GM19455 (cell line): ENCODE results near the gene GOLGA5.
A peak's percentile ranks its signal among the peaks of the same experiment; 100 is the strongest.
"Not testable (repeated sequence)": the region's sequence is repeated elsewhere in the genome, so short reads cannot be mapped to it uniquely, and the experiment has no call there.

ENCODE experiments used
- ATAC-seq: cut with Tn5 transposase; IDR thresholded peaks from one replicate; pipeline ENCODE4 v1.9.1; 2021; ENCODE audit not compliant: unreplicated experiment

The GOLGA5 gene, protein sequence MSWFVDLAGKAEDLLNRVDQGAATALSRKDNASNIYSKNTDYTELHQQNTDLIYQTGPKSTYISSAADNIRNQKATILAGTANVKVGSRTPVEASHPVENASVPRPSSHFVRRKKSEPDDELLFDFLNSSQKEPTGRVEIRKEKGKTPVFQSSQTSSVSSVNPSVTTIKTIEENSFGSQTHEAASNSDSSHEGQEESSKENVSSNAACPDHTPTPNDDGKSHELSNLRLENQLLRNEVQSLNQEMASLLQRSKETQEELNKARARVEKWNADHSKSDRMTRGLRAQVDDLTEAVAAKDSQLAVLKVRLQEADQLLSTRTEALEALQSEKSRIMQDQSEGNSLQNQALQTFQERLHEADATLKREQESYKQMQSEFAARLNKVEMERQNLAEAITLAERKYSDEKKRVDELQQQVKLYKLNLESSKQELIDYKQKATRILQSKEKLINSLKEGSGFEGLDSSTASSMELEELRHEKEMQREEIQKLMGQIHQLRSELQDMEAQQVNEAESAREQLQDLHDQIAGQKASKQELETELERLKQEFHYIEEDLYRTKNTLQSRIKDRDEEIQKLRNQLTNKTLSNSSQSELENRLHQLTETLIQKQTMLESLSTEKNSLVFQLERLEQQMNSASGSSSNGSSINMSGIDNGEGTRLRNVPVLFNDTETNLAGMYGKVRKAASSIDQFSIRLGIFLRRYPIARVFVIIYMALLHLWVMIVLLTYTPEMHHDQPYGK

DNA sequence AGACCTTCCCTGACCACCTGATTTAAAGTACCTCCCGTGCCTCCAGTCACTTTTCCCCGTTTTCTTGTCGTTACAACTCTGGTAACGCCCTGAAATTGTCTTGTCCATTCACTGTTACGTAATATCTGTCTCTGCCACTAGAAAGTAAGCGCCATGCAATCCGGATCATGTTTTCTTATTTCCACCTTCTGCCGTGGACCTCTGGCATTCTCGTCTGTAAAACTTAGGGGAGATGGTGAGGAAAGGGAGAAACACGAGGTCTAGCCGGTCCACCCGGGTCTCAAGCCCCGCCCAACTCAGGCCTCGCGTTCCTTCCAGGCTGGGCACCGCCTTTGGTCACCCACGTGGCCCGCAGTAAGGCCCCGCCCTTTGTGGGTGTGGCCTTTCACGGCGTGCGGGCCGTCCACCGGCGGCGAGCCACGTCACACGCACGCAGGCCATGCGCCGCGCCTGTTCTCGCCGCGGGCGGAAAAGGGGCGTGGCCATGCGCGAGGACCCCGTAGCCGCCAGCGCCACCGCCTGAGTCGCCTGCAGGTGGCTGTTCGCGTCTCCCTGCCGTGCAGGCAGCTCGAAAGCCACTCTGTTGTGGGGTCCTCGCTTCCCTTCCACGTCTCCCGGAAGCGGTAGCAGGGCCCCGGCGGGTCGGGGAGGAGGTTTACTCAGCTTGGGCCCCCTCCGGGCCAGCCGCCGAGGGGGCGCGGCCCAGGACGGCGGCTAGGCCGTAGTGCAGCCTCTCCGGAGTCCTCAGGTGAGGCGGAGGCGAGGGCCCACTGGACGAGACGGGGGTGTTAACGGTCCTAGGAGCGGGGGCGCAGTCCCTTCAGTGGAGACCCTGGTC, at the start of gene GOLGA5:
Gene GOLGA5, plus strand, starts transcription at position 597 of the 838 bp plus-strand sequence. CDS start 3,133 bp downstream, outside the sequence.
- peak; percentile 96 for ATAC-seq

DNA sequence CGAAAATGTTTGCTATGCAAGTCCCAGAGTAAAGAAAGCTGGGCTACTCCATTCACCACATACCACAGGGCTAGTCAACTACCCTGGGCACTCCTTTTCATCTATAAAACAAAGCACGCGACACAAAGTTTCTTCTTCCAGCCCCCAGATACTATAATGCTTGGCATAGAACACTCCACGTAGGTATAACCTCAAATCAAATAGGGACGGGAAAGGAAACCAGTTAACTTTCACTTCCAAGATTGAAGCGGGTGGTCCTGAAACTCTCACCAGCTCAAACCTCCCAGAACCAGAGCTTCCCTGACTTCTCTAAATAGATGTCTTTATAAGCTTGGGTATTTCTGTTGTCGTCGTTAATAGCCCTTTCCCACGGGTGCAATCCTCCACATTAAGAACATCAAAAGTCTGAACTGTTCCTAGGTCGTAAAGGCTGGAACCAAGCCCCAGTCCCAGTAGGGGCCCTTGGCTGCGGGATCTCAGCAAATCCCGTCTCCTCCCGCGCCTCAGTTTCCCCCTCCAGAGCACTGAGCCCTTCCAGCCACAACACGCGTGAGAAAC, 46.3 kb upstream of the GOLGA5 start:
- no peak for ATAC-seq

DNA sequence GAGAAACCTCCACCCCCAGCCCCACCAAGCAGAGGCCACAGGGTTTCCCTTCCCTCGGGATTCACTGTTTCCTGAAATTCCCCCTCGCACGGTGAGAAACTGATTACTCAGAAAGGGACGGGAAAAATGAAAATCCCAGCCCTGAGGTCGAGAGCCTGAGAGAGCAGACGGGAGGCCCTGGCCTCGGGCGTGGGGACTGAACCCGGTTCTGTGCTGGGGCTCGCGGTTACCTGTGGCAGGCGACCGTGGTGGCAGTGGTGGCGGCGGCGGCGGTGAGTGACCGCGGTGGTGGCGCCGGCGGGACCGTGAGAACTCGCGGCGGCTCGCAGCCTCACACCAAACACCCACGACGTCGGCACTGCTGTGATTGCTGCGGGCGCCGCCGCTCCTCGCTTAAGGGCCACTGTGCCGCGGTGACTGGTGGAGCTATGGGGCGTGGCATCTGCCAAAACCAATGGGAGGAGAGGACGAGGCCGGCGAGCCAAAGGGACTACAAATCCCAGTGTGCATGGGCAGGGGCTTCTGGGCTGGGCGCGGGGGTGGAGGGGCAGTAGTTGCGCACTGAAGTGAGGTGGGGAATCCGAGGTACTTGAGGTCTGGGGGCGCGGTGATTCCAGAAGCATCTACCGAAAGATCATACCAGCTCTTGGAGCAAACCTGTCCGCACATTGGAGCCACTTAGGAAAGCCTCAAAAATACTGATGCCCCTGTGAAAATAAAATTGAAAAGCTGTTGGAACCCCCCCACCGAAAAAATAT, 45.7 kb upstream of the GOLGA5 start, which contains the start of gene LGMN:
Gene LGMN, minus strand, starts transcription at position 369 of the 758 bp plus-strand sequence. CDS start 15,841 bp downstream, outside the sequence.
- peak; percentile 82 for ATAC-seq

DNA sequence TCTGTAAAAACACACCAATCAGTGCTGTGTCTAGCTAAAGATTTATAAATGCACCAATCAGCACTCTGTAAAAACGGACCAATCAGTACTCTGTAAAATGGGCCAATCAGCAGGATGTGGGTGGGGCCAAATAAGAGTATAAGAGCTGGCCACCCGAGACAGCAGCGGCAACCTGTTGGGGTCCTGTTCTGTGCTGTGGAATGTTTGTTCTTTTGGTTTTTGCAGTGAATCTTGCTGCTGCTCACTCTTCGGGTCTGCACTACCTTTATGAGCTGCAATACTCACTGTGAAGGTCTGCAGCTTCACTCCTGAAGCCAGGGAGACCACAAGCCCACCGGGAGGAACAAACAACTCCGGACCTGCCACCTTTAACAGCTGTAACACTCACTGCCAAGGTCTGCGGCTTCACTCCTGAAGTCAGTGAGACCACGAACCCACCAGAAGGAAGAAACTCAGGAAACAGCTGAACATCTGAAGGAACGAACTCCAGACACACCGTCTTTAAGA, 43.8 kb upstream of the GOLGA5 start:
- not testable (repeated sequence) for ATAC-seq

DNA sequence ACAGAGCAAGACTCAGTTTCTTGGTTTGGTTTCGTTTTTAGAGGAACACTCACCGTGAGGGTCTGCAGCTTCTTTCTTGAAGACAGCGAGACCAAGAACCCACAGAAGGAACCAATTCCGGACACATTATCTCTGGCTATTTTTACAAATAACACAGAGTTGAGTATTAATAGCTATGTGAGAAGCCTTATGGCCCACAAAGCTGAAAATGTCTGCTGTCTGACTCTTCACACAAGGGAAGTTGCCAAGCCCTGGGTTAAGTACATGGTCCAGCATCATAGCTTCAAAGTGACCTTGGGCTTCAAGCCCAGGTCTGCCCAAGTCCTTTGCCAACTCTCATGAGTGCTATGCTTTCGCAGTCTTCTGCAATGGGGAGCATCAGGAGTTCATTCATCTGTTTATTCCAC, 43.1 kb upstream of the GOLGA5 start:
- no peak for ATAC-seq

DNA sequence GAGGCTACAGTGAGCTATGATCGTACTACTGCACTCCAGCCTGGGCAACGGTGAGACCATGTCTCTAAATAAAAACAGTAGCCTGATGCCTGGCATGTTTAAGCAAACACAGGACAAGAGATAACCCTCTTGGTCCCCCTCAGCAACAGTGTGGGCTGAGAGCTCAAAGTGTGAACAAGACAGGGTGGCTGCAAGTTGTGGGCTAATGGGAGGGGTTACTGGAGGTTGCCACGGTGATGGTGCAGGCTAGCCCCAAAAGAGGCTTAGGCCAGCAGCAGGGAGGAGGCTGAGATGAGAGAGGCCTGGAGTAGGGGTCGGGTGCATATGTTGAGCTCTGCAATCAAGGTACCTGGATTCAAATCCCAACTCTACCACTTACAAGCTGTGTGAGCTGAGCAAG, 42.3 kb upstream of the GOLGA5 start:
- ATAC-seq = no peak

DNA sequence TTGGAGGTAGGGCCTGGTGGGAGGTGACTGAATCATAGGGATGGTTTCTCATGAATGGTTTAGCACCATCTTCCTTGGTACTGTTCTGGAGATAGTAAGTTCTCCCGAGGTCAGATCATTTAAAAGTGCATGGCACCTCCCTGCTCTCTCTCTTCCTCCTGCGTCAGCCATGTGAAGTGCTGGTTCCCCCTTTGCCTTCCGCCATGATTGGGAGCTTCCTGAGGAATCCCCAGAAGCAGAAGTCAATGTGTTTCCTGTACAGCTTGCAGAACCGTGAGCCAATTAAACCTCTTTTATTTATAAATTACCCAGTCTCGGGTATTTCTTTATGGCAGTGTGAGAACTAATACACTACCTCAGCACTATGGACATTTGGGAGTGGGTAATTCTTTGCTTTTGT, 40.9 kb upstream of the GOLGA5 start:
- no peak for ATAC-seq

DNA sequence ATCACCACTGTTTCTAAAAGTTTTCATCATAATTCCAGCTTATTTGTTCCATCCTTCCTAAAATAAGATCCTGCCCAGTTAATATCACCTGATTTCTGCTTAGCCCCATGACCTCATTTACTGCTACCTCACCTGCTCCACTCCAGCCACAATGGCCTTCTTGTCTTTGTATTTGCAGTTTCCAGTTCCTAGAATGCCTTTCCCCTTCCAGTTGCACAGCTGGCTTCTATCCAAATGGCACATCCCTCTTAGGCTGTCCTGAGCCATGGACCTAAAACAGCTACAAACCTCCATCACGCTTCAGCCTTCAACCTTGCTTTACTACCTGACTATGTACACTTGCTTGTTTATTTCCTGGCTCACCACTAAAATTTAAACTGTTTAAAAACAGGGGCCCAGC, 39.1 kb upstream of the GOLGA5 start:
- ATAC-seq = no peak

DNA sequence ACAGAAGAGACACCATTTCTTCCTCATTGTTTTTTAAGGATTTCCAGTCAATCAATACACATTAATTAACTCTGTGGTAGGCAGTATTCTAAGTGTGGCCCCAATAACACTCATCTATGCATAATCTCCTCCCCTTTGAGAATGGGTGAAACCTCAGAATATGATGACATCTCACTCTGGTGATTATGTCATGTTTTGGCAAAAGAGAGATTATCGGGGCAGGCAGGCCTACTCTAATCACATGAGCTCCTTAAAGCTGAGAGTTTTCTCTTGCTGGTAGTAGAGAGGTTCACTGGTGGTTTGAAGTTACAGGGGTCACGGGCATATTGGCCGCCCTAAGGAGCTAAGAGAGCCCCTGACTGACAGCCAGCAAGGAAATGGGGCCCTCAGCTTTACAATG, 38.6 kb upstream of the GOLGA5 start:
- ATAC-seq = no peak

DNA sequence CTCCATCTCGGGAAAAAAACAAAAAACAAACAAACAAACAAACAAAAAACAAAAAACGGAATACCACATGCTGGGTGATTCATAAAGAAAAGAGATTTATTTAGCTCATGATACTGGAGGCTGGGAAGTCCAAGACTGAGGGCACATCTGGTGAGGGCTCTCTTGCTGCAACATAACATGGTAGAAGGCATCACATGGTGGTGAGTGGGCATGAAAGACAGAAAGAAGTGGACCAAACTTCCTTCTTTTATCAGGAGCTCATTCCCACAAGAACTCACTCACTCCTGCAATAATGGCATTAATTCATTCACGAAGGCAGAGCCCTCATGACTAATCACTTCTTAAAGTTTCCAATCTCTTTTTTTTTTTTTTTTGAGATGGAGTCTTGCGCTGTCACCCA, 37.7 kb upstream of the GOLGA5 start:
- ATAC-seq = no peak

DNA sequence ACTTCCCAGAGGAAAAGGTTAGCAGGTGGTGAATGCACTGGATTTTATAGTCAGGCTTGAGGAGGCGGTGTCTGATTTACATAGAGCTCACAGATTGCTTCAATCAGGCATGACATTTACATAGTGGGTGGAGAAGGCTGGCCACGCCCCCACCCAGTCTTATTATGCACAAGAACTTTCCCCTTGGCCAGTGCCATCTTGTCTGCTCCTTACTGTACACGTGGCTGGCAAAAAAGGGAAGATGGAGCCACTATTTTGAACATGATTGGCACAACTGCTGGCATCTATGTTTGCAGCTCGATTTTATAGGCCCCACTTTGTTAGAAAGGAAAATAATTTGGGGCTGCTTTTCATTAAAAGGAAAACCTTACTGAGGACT, 34.8 kb upstream of the GOLGA5 start:
- no peak for ATAC-seq

DNA sequence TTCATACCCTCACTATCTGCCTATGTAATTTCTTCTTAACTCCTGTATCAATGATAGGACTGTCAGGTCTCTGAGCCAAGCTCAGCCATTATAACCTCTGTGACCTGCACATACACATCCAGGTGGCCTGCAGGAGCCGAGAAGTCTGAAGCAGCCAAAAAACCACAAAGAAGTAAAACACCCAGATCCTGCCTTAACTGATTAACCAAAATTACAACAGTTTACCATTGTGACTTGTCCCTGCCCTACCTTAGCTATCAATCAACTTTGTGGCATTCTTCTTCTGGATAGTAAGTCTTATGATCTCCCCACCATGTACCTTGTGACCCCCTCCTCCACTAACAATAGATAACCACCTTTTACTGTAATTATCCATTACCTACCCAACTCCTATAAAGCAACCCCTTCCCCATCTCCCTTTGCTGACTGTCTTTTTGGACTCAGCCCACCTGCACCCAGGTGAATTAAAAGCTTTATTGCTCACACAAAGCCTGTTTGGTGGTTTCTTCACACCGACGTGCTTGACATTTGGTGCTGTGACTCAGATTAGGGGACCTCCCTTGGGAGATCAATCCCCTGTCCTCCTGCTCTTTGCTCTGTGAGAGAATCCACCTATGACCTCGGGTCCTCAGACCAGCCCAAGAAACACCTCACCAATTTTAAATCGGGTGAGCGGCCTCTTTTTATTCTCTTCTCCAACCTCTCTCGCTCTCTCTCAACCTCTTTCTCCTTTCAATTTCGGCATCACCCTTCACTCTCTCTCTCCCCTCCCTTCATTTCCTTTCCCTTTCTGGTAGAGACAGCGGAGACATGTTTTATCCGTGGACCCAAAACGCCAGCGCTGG, 34.2 kb upstream of the GOLGA5 start:
- ATAC-seq = no peak

DNA sequence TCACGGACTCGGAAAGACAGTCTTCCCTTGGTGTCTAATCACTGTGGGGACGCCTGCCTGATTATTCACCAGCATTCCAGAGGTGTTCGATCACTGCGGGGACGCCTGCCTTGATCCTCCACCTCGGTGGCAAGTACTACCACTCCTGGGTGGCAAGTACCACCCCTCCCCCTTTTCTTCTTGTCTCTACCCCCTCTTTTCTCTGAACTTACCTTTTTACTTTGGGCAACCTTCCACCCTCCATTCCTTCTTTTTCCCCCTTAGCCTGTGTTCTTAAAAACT, 33.6 kb upstream of the GOLGA5 start:
- no peak for ATAC-seq

DNA sequence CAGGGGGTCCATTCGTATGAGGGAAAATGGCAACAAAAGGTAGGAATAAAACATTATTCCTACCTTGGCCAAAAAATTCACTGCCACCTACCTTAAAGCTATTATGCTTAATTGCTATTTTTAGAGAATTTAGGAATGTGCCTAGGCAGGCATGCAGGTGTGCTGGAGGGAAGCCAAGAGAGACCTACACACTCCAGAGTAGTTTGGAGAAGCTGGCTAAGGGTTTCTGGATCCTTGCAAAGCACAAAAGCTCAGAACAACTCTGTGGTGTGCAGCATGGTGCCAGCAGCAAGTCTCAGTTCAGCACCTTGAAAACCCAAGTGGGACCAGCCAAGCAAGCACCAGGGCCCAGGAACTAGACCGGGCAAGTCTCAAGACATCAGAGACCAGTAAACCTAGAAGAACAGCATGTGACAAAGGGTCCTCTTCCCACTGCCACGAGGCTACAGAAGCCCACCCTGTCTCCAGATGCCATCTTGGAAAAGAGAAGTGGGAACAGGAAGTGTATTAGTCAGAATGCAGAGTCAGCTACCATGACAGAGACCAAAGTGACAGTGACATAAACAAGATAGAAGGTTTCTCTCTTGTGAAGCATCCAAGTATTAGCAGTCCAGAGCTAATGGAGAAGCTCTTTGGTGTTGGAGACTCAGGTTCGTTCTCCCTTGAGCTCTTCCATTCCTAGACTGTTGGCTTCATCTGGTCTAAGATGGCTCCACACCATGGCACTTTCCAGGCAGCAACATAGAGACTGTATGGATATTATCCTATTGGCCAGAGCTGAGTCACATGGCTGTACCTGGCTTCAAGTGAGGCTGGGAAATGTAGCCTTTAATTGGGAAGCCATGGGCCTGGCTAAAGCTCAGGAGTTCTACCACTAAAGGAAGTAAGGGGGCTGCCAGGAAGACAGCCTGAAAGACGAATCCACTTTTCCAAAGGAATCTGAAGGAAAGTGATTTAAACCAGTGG, 30.2 kb upstream of the GOLGA5 start:
- ATAC-seq = not testable (repeated sequence)

DNA sequence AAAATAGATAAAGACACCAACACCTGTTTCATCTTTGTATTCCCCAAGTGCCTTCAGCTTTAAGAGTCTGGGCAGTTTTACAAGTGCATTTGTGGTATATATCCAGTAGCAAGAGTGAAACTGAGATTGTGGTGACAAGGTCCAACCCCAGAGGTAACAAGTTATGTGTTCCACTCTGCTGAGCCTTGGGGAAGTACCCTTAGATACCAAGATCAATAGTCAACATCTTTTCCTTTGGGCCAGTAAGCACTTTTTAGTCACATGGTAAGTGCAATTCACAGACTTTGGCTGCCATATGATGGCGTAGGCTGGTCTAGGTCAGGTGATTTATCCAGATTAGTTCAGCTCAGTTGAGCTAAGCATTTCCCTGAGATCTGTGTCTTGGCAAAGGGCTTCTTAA, 25.9 kb upstream of the GOLGA5 start:
- peak; percentile 87 for ATAC-seq

DNA sequence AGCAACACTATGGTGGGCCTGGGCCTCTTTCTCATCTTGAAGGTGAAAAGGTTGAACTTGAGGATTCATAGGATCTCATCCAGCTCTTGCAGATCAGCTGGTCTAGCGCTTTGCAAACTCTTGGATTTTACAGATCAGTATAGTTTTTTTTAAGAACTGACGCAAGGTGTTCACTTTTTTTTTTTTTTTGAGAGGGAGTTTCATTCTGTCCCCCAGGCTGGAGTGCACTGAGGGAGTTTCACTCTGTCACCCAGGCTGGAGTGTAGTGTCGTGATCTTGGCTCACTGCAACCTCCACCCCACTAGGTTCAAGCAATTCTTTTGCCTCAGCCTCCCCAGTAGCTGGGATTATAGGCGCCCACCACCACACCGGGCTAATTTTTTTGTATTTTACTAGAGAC, 25.3 kb upstream of the GOLGA5 start:
- ATAC-seq = no peak

DNA sequence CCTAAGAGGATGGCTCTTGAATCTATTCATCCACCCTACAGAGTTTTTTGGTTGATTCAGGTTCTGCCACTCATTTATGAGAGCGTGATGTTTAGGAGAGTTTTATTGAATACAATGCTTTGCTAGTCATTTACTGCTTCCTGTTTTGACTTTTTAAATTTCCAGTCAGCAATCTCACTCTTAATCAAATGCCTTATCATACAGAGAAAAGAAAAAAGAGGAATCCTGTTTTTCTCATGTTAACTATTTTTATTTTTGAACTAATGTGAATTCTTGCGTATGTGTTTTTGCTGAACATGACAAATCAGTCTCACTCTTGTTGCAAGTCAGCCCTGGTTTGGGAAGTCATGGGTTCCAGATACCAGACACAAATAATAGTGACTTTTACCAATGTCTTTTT, 23.6 kb upstream of the GOLGA5 start:
- no peak for ATAC-seq

DNA sequence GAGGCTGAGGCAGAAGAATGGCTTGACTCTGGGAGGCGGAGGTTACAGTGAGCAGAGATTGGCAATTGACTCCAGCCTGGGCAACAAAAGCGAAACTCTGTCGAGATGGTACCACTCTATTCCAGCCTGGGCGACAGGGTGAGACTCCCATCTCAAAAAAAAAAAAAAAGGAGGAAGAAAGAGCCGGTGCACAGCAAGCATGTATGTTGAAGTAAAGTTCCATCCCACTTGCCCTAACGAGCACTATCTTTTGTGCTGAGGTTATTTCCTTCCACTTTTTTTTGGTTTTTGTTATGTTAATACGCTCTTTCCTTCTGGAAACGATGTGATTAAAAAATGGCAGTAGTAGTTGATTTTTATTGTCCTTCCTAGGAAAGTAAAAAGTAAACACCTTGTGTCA, 19.5 kb upstream of the GOLGA5 start:
- ATAC-seq = no peak
